NB4 (cell line): ENCODE measurements around the gene WIPF3.

ENCODE experiments used
- MAX ChIP-seq: IDR thresholded peaks from 2 replicates; pipeline ENCODE4 v1.6.1; 2011; ENCODE audit warnings: low read depth, low read length
- POLR2A ChIP-seq: IDR thresholded peaks from 2 replicates; pipeline ENCODE4 v1.6.1; 2011; ENCODE audit warnings: mild to moderate bottlenecking; ENCODE audit not compliant: insufficient read length; ENCODE audit errors: extremely low read depth
- TF ChIP-seq, protein P1 (sequence below): IDR thresholded peaks from one replicate; pipeline ENCODE4 v1.5.1; 2012; ENCODE audit warnings: low read depth, low read length

- TF ChIP-seq, protein P1, sequence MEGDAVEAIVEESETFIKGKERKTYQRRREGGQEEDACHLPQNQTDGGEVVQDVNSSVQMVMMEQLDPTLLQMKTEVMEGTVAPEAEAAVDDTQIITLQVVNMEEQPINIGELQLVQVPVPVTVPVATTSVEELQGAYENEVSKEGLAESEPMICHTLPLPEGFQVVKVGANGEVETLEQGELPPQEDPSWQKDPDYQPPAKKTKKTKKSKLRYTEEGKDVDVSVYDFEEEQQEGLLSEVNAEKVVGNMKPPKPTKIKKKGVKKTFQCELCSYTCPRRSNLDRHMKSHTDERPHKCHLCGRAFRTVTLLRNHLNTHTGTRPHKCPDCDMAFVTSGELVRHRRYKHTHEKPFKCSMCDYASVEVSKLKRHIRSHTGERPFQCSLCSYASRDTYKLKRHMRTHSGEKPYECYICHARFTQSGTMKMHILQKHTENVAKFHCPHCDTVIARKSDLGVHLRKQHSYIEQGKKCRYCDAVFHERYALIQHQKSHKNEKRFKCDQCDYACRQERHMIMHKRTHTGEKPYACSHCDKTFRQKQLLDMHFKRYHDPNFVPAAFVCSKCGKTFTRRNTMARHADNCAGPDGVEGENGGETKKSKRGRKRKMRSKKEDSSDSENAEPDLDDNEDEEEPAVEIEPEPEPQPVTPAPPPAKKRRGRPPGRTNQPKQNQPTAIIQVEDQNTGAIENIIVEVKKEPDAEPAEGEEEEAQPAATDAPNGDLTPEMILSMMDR = no peak
- TF ChIP-seq POLR2A (no peak), MAX (no peak)
These were observed 114.2 kb downstream of the WIPF3 start for GRCh38 chr7:29920491-29920890.
